KOPT-K1 (cell line): ENCODE data around the gene CLEC1A.

Experiments
- H3K27ac ChIP-seq: fragments of 200-600 bp; sonication (generic); 2 replicates; pipeline ENCODE4 v1.5.1; 2016; ENCODE audit warnings: antibody characterized with exemption, mild to moderate bottlenecking, low read depth, low read length; ENCODE audit not compliant: poor library complexity, severe bottlenecking
- H3K36me3 ChIP-seq: fragments of 200-600 bp; sonication (generic); 2 replicates; pipeline ENCODE4 v1.5.1; 2017; ENCODE audit warnings: antibody characterized with exemption, mild to moderate bottlenecking, low read length, moderate library complexity; ENCODE audit not compliant: insufficient read depth
- H3K9me3 ChIP-seq: fragments of 200-600 bp; sonication (generic); 2 replicates; pipeline ENCODE4 v1.5.1; 2017; ENCODE audit warnings: antibody characterized with exemption, low read length, mild to moderate bottlenecking; ENCODE audit not compliant: insufficient read depth, poor library complexity, severe bottlenecking

CLEC1A gene

DNA sequence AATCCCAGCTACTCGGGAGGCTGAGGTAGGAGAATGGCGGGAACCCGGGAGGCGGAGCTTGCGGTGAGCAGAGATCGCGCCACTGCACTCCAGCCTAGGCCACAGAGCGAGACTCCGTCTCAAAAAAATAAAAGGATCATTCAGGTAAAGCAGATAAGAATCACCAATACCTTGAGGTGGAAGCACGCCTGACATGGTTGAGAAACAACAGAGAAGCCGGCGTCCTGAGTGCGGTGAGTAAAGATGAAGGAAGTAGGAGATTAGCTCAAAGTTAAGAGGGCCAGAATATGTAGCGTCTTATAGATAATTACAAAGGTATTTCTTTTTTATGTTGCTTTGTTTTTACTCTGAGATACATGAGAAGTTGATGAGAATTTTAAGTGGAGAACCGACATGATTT lies 16.5 kb upstream of the CLEC1A start:
- Histone ChIP-seq H3K9me3 (peaks cover 8% of the 10 kb centered on the region), H3K36me3 (no peaks in the 10 kb centered on the region), H3K27ac (no peak overlapping the region)

GRCh38 chr12:10113920-10114319 lies 15.1 kb upstream of the CLEC1A start:
- H3K36me3 ChIP-seq: no peaks in the 10 kb centered on the region
- H3K27ac ChIP-seq: no peak overlapping the region
- H3K9me3 ChIP-seq: peaks cover 8% of the 10 kb centered on the region

- peaks cover 8% of the 10 kb centered on the region for H3K9me3 ChIP-seq
- H3K27ac ChIP-seq: no peak overlapping the region
- no peaks in the 10 kb centered on the region for H3K36me3 ChIP-seq
Measured at GRCh38 chr12:10113075-10113474, 14.3 kb upstream of the CLEC1A start.

GRCh38 chr12:10111451-10111850 lies 12.7 kb upstream of the CLEC1A start:
- H3K27ac ChIP-seq: no peak overlapping the region

DNA sequence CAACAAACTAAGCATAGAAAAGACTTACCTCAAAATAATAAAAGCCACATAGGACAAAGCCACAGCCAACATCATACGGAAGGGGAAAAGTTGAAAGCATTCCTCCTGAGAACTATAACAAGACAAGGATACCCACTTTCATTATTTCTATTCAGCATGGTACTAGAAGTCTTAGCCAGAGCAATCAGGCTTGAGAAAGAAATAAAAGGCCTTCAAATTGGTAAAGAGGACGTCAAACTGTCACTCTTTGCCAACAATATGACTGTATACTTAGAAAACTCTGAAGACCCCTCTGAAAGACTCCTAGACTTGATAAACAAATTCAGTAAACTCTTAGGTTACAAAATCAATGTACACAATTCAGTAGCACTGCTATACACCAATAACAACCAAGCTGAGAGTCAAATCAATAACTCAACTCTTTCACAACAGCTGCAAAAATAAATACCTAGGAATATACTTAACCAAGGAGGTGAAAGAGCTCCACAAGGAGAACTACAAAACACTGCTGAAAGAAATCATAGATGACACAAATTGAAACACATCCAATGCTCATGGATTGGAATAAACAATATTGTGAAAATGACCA lies 11.6 kb upstream of the CLEC1A start:
- H3K27ac ChIP-seq: no peak overlapping the region
- no peaks in the 10 kb centered on the region for H3K36me3 ChIP-seq
- H3K9me3 ChIP-seq: peaks cover 8% of the 10 kb centered on the region

More at GRCh38 chr12:10111451-10111850, 12.7 kb upstream of the CLEC1A start:
- Histone ChIP-seq H3K9me3 (peaks cover 8% of the 10 kb centered on the region), H3K36me3 (no peaks in the 10 kb centered on the region)

DNA sequence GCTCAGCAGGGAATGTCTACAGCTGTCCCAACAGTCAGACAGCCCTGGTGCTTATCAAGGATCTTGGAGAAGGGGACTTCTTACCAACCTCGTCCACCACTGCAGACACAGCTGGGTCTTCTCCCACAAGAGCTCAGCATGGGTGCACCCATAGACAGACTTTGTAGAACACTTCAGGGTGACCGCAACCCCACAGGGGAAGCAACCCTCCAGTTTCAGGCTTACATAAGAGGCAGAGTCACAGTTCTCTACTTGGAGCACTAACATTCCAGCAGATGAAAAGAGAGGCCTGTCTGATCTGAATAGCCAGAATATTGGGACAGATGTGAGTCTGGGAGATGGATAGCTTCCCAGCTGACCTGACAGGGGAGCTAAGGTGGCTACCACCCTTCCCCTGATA lies 3.5 kb upstream of the CLEC1A start:
- H3K36me3 ChIP-seq: no peaks in the 10 kb centered on the region
- no peak overlapping the region for H3K27ac ChIP-seq
- H3K9me3 ChIP-seq: no peaks in the 10 kb centered on the region

GRCh38 chr12:10101648-10102220 lies 2.9 kb upstream of the CLEC1A start:
- H3K9me3 ChIP-seq: no peaks in the 10 kb centered on the region
- H3K36me3 ChIP-seq: no peaks in the 10 kb centered on the region
- H3K27ac ChIP-seq: no peak overlapping the region

DNA sequence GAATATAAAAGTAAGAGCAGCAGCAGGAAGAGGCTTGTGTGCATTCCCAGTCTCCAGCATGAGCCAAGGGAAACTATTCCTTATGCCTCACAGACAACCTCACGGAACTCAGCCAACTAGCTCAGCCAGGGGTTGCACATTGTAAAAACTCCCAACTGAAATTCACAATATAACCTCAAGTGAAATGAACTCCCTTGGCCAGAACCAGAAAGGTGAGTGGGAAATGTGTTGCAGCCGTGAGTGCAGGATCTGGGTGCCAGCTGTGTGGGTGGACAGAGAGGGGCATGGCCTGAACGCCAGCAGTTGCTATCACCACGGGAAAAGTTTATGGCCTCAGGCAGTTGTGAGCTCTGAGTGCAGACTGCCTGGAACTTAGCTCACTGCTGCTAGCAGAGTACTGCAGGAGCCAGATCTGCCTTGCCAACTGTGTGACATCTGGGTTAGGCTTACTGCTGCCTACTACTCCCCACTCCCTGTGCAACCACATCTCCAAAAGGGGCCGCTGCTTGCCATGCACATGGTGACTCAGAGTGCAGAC lies 2.3 kb upstream of the CLEC1A start:
- Histone ChIP-seq H3K27ac (no peak overlapping the region), H3K36me3 (no peaks in the 10 kb centered on the region), H3K9me3 (no peaks in the 10 kb centered on the region)

DNA sequence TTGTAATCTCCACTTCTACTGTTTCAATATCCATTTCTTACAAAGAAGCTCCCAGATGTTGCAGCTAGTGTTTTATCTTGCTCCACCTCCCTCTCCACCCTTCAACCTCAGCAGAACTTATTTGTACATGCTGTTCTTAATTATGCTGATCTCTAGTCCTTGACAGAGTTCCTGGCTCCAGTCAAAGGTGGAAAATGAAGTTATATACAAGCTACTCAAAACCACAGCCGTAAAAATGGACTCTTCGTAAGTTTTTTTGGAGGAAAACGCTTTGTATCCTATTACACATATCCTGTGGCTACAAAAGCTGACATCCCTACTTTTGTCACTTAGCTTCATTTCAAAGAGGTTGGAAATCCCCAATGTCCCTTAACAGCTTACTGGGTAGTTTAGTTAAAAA lies 1.3 kb downstream of the CLEC1A start:
- Histone ChIP-seq H3K27ac (no peak overlapping the region), H3K36me3 (no peaks in the 10 kb centered on the region), H3K9me3 (no peaks in the 10 kb centered on the region)

DNA sequence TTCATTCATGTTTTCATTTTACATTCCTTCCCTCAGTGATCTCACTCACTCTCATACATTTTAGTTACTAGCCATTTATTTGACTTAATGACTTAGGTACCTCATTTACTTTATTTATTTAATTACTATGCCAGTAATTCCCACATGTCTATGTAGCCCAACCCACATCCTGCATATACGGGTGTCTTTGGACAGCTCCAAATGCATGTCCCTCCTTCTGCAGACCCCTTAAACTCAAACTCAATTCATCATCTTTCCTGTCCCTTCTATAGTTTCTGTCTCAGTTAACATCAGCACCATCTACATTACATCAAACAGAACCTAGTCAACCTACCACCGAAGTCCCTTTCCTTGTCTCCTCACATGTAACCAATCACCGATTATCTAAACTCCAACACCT lies 2.8 kb downstream of the CLEC1A start:
- Histone ChIP-seq H3K9me3 (no peaks in the 10 kb centered on the region), H3K27ac (no peak overlapping the region), H3K36me3 (no peaks in the 10 kb centered on the region)

DNA sequence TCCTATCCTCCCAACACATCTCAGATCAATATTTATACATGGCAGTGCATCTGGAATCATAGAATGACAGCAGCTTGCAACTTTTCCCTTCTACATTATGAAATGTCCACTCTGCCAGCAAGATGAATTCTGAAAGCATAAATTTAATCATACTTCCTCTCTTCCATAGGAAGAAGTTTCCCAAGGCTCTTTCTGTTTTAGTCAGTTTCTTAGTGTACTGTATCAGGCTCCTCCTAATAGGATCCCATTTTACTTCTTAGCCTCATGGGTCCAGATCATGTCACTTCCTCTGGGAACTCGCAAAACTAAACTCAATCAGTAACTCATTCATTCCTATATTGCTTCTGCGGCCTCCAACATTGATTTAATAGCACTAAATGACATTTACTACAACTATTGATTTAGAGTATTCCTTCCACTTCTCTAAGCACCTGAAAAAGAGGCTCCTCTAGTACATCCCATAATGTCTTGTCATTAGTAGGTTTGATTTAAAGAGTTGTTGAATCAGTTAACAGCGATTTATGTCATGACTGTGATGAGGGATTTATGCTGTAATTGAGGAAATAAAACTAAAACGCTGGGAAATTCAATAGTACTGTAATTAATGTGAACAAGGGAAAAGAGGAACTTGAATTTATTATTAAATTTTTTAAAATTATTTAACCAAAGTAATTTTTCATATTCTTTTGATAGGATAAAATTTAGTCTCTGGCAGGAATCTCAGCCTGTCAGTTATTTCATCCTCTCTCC lies 4.0 kb downstream of the CLEC1A start:
- no peak overlapping the region for H3K27ac ChIP-seq
- H3K9me3 ChIP-seq: no peaks in the 10 kb centered on the region
- H3K36me3 ChIP-seq: no peaks in the 10 kb centered on the region

DNA sequence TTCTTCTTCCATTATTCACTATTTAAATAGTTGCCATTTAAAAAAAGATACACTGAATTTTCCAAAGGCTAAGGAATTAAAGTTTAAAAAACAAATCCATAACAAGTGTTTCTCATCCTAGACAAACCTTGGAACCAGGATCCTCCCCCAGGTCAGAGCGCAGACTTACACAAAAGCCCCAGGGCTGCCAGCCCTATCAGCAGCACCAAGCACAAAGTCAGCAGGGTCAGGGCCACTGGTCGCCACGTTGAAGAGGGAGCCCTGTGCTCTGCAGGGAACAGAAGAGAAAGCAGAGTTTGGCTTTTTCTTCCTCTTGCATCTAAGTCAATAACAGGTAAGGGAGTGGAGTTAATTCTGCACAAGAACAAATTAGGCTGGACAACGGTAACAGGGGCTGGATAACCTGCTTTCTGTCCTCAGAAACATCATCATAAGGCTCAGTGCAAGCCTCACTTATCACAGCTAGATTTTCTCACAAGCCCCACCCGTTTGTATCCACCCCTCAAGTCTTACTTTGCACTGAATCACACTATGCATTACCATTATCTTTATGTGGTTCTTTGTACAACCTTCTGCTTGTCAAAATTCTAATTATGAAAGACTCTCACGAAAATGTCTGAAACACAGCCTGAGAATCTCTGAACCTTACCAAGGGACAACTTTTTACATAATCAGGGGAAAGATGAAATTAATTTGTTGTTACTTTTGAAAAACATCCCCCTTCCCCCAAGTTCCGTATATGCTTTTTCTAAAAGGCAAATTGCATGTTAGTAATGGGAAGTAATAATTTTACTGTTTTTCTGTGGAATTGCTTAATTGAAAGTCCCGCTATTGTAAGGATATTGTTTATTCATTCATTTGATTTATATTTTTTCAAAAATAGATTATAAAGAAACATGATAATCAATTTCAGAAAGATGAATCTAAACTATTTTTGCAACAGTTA lies 9.6 kb downstream of the CLEC1A start:
- H3K27ac ChIP-seq: no peak overlapping the region
- H3K9me3 ChIP-seq: peaks cover 6% of the 10 kb centered on the region
- no peaks in the 10 kb centered on the region for H3K36me3 ChIP-seq

GRCh38 chr12:10088031-10088430 lies 10.8 kb downstream of the CLEC1A start:
- H3K27ac ChIP-seq: no peak overlapping the region
- no peaks in the 10 kb centered on the region for H3K36me3 ChIP-seq
- peaks cover 12% of the 10 kb centered on the region for H3K9me3 ChIP-seq

GRCh38 chr12:10086387-10086786 lies 12.4 kb downstream of the CLEC1A start:
- H3K27ac ChIP-seq: no peak overlapping the region
- H3K9me3 ChIP-seq: peaks cover 18% of the 10 kb centered on the region
- H3K36me3 ChIP-seq: no peaks in the 10 kb centered on the region

DNA sequence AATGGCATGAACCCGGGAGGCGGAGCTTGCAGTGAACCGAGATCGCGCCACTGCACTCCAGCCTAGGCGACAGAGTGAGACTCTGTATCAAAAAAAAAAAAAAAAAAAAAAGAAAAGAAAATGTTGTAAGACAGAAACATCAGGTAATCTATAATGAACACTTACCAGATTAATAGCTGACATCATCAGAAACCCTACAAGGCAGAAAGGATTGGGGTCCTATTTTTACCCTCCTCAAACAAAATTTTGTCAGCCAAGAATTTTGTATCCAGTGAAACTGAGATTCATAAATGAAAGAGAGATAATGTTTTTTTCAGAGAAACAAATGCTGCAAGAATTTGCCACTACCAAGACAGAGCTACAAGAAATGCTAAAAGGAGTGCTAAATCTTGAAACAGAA lies 14.1 kb downstream of the CLEC1A start:
- Histone ChIP-seq H3K27ac (no peak overlapping the region), H3K9me3 (peaks cover 31% of the 10 kb centered on the region), H3K36me3 (no peaks in the 10 kb centered on the region)
